Activated CD4-positive, alpha-beta memory T cell treated with anti-CD3 and anti-CD28 coated beads for 36 hours (primary cell): ENCODE results near the gene NCS1. TPM values are rescaled to one million over a fixed set of nuclear protein-coding genes. Genes with fewer than 3 reads are reported as not detected.

ENCODE experiments used
- CTCF ChIA-PET: fragments of 350-600 bp; sonication (Branson Sonifier 250); formaldehyde crosslinking; loops from one replicate; lab custom pipeline; 2021; ENCODE audit warnings: antibody characterized with exemption, inconsistent platforms; lab: Charles Lee
- POLR2A ChIA-PET: fragments of 350-600 bp; sonication (Branson Sonifier 250); formaldehyde crosslinking; loops from one replicate; lab custom pipeline; 2021; ENCODE audit warnings: antibody characterized with exemption; lab: Charles Lee
- DNase-seq: peaks from one replicate; pipeline ENCODE4 v3.0.0-alpha.2; 2020
- H3K27ac Mint-ChIP-seq: one replicate; pipeline ENCODE4 v1.8.0; 2021; ENCODE audit warnings: mixed read lengths
- H3K27me3 Mint-ChIP-seq: one replicate; pipeline ENCODE4 v1.8.0; 2021; ENCODE audit warnings: mixed read lengths
- H3K36me3 Mint-ChIP-seq: one replicate; pipeline ENCODE4 v1.8.0; 2021; ENCODE audit warnings: mixed read lengths
- H3K4me1 Mint-ChIP-seq: one replicate; pipeline ENCODE4 v1.8.0; 2021; ENCODE audit warnings: low read depth, mixed read lengths
- H3K4me3 Mint-ChIP-seq: one replicate; pipeline ENCODE4 v1.8.0; 2021; ENCODE audit warnings: mild to moderate bottlenecking, mixed read lengths
- H3K9me3 Mint-ChIP-seq: one replicate; pipeline ENCODE4 v1.8.0; 2021; ENCODE audit warnings: mixed read lengths
- intact Hi-C: fragments of 100-400 bp; cut with micrococcal nuclease; formaldehyde crosslinking; loops from one replicate; pipeline ENCODE4 v1.15.1; 2023
- total RNA-seq, 2 experiments: library from RNA; stranded (reverse); gene quantifications; one replicate each; pipeline ENCODE4 v1.2.3, GENCODE V29; 2021

Gene NCS1
- total RNA-seq, 2 experiments from 2014 or later = 26.8 to 29.1 TPM

- Mint-ChIP-seq H3K4me3 (no peak overlapping the region), H3K9me3 (no peaks in the 10 kb centered on the region), H3K27me3 (peaks cover 2% of the 10 kb centered on the region), H3K36me3 (no peaks in the 10 kb centered on the region), H3K27ac (no peak overlapping the region), H3K4me1 (no peaks in the 10 kb centered on the region)
- DNase-seq = no peak
- POLR2A ChIA-PET = no interaction called here
- intact Hi-C loops = no loop called here
- CTCF ChIA-PET = no interaction called here
Measured at GRCh38 chr9:130212543-130213297, 40.5 kb downstream of the NCS1 start.

- CTCF ChIA-PET = no interaction called here
- Mint-ChIP-seq H3K9me3 (no peaks in the 10 kb centered on the region), H3K27ac (no peak overlapping the region), H3K4me1 (no peaks in the 10 kb centered on the region), H3K36me3 (no peaks in the 10 kb centered on the region), H3K4me3 (no peak overlapping the region), H3K27me3 (peaks cover under 1% of the 10 kb centered on the region)
- POLR2A ChIA-PET = no interaction called here
- DNase-seq = no peak
- intact Hi-C loops = no loop called here
Measured at GRCh38 chr9:130213911-130214761, 41.9 kb downstream of the NCS1 start.

GRCh38 chr9:130214776-130215340 lies 42.7 kb downstream of the NCS1 start:
- CTCF ChIA-PET = no interaction called here
- H3K36me3 Mint-ChIP-seq = no peaks in the 10 kb centered on the region

GRCh38 chr9:130215341-130216119 lies 43.3 kb downstream of the NCS1 start:
- CTCF ChIA-PET = no interaction called here
- Mint-ChIP-seq H3K4me1 (no peaks in the 10 kb centered on the region), H3K4me3 (no peak overlapping the region), H3K36me3 (no peaks in the 10 kb centered on the region), H3K9me3 (no peaks in the 10 kb centered on the region), H3K27me3 (no peaks in the 10 kb centered on the region), H3K27ac (no peak overlapping the region)
- intact Hi-C loops = no loop called here
- no peak for DNase-seq
- POLR2A ChIA-PET = no interaction called here

More at GRCh38 chr9:130214776-130215340, 42.7 kb downstream of the NCS1 start:
- no peak for DNase-seq
- no peaks in the 10 kb centered on the region for H3K4me1 Mint-ChIP-seq
- no peaks in the 10 kb centered on the region for H3K27me3 Mint-ChIP-seq
- H3K9me3 Mint-ChIP-seq = no peaks in the 10 kb centered on the region
- H3K4me3 Mint-ChIP-seq = no peak overlapping the region
- H3K27ac Mint-ChIP-seq = no peak overlapping the region
- intact Hi-C loops = no loop called here
- POLR2A ChIA-PET = no interaction called here

GRCh38 chr9:130217838-130218237 lies 45.6 kb downstream of the NCS1 start:
- CTCF ChIA-PET = no interaction called here
- POLR2A ChIA-PET = no interaction called here
- H3K9me3 Mint-ChIP-seq = no peaks in the 10 kb centered on the region
- H3K27me3 Mint-ChIP-seq = no peaks in the 10 kb centered on the region
- intact Hi-C loops = no loop called here
- H3K27ac Mint-ChIP-seq = no peak overlapping the region
- H3K36me3 Mint-ChIP-seq = no peaks in the 10 kb centered on the region
- no peak overlapping the region for H3K4me3 Mint-ChIP-seq
- H3K4me1 Mint-ChIP-seq = no peaks in the 10 kb centered on the region
- no peak for DNase-seq

GRCh38 chr9:130219661-130220096 lies 47.5 kb downstream of the NCS1 start:
- intact Hi-C loops = no loop called here
- CTCF ChIA-PET = interaction anchor here (1.7 kb wide), 1 partner anchor 23 kb away, joined by 3 read pairs; no protein-coding TSS in a partner anchor
- H3K4me1 Mint-ChIP-seq = no peaks in the 10 kb centered on the region

GRCh38 chr9:130220352-130220751 lies 48.1 kb downstream of the NCS1 start:
- H3K27me3 Mint-ChIP-seq = no peaks in the 10 kb centered on the region

More at GRCh38 chr9:130219661-130220096, 47.5 kb downstream of the NCS1 start:
- Mint-ChIP-seq H3K9me3 (no peaks in the 10 kb centered on the region), H3K4me3 (no peak overlapping the region), H3K27ac (no peak overlapping the region), H3K27me3 (no peaks in the 10 kb centered on the region), H3K36me3 (no peaks in the 10 kb centered on the region)
- no peak for DNase-seq
- POLR2A ChIA-PET = no interaction called here

GRCh38 chr9:130222833-130223232 lies 50.6 kb downstream of the NCS1 start:
- no peak overlapping the region for H3K27ac Mint-ChIP-seq

More at GRCh38 chr9:130220352-130220751, 48.1 kb downstream of the NCS1 start:
- ChIA-PET POLR2A (interaction anchor here (0.5 to 0.6 kb wide), 2 partner anchors 10 to 435 kb away, joined by 3 read pairs; no protein-coding TSS in a partner anchor), CTCF (interaction anchor here (1.2 kb wide), 1 partner anchor 22 kb away, joined by 4 read pairs; no protein-coding TSS in a partner anchor)
- no peak overlapping the region for H3K27ac Mint-ChIP-seq
- H3K9me3 Mint-ChIP-seq = no peaks in the 10 kb centered on the region
- no peak overlapping the region for H3K4me3 Mint-ChIP-seq
- no peaks in the 10 kb centered on the region for H3K36me3 Mint-ChIP-seq
- no peak for DNase-seq
- H3K4me1 Mint-ChIP-seq = no peaks in the 10 kb centered on the region
- intact Hi-C loops = no loop called here

GRCh38 chr9:130225071-130225470 lies 52.9 kb downstream of the NCS1 start:
- CTCF ChIA-PET = no interaction called here
- Mint-ChIP-seq H3K27ac (no peak overlapping the region), H3K36me3 (peaks cover 16% of the 10 kb centered on the region), H3K4me3 (no peak overlapping the region), H3K27me3 (no peaks in the 10 kb centered on the region), H3K9me3 (peaks cover 9% of the 10 kb centered on the region), H3K4me1 (no peaks in the 10 kb centered on the region)
- POLR2A ChIA-PET = no interaction called here
- intact Hi-C loops = no loop called here
- no peak for DNase-seq

More at GRCh38 chr9:130222833-130223232, 50.6 kb downstream of the NCS1 start:
- intact Hi-C loops = no loop called here
- Mint-ChIP-seq H3K27me3 (no peaks in the 10 kb centered on the region), H3K4me3 (no peak overlapping the region), H3K36me3 (peaks cover 9% of the 10 kb centered on the region), H3K9me3 (peaks cover 8% of the 10 kb centered on the region), H3K4me1 (no peaks in the 10 kb centered on the region)
- ChIA-PET POLR2A (no interaction called here), CTCF (interaction anchor here (1.2 to 1.4 kb wide), 2 partner anchors 13 to 115 kb away, joined by 3 to 8 read pairs; no protein-coding TSS in a partner anchor)
- DNase-seq = no peak

- ChIA-PET POLR2A (no interaction called here), CTCF (interaction anchor here (1.1 to 1.5 kb wide), 2 partner anchors 11 to 17 kb away, joined by 3 to 5 read pairs; no protein-coding TSS in a partner anchor)
- Mint-ChIP-seq H3K4me1 (no peaks in the 10 kb centered on the region), H3K27ac (no peak overlapping the region), H3K36me3 (peaks cover 16% of the 10 kb centered on the region), H3K4me3 (no peak overlapping the region), H3K9me3 (peaks cover 9% of the 10 kb centered on the region), H3K27me3 (no peaks in the 10 kb centered on the region)
- intact Hi-C loops = no loop called here
- no peak for DNase-seq
Measured at GRCh38 chr9:130225586-130225985, 53.4 kb downstream of the NCS1 start.

GRCh38 chr9:130226112-130226511 lies 53.9 kb downstream of the NCS1 start:
- Mint-ChIP-seq H3K27ac (no peak overlapping the region), H3K9me3 (peaks cover 9% of the 10 kb centered on the region), H3K36me3 (peaks cover 16% of the 10 kb centered on the region), H3K4me1 (no peaks in the 10 kb centered on the region), H3K4me3 (no peak overlapping the region), H3K27me3 (no peaks in the 10 kb centered on the region)
- intact Hi-C loops = no loop called here
- POLR2A ChIA-PET = no interaction called here
- no peak for DNase-seq
- CTCF ChIA-PET = interaction anchor here (1.1 to 2.8 kb wide), 3 partner anchors 10 to 119 kb away, joined by 3 to 12 read pairs (median 5); no protein-coding TSS in a partner anchor
